GM18498 (cell line): ENCODE results near the gene ZNF217.
A peak's percentile ranks its signal among the peaks of the same experiment; 100 is the strongest.
"Not testable (repeated sequence)": the region's sequence is repeated elsewhere in the genome, so short reads cannot be mapped to it uniquely, and the experiment has no call there.

Source experiments
- ATAC-seq: cut with Tn5 transposase; IDR thresholded peaks from one replicate; pipeline ENCODE4 v1.9.1; 2021; ENCODE audit warnings: mild to moderate bottlenecking, moderate library complexity; ENCODE audit not compliant: unreplicated experiment

ZNF217 gene

DNA sequence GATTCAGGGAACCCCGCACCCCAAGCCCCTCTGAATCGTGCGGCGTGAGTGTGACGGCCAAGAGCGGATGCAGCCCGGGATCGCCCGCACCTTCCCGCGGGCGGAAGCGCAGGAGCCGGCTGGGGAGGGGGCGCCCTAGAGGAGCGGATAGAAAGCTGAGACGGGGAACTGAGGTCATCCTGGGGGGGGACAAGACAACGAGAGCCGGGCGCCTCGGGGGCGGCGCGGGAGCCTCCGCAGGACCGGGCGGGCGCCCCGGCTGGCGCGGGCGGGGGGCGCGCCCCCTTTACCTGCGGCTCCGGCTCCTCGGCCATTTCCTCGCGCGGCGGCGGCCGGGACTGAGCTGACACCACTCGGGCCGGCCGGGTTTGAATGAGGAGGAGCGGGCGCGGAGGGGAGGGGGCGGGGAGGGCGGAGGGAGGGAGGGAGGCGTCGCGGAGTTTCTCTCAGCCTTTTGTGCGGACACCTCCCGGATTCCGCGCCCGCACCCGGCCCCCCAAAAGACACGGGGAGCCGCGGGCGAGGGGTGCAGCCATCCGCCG lies at the start of gene ZNF217:
TSS of gene ZNF217 (minus strand) at position 374 of the 542 bp plus-strand sequence. CDS start 11,013 bp downstream, outside the sequence.
- peak; percentile 25 for ATAC-seq

DNA sequence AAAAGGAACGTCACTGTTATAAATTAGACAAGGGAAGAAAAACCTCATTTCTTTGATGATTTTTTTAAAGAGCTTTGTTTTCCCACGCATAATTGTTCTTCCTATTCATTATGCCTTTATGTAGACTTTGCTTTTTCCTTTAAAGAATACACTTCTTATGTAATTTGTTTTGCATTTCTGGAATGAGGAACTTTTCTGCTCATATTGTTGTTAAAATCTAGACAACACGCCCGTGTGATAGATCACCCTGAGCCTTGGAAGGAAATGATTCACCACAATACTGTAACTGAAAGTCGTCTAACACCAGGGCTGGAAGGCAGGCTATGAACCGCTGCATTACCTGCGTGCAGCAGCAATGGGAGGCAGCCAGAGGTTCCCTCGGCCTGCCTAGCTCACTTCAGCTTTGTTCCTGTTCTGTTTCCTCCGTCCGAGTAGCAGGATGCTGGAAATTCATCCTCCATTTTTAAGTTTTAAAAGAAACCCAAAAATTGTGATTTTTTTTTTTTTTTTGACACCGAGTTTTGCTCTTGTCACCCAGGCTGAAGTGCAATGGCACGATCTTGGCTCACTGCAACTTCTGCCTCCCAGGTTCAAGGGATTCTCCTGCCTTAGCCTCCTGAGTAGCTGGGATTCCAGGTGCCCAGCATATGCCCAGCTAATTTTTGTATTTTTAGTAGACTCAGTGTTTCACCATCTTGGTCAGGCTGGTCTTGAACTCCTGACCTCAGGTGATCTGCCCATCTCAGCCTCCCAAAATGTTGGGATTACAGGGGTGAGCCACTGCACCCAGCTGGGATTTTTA lies 49.6 kb upstream of the ZNF217 start:
- peak; percentile 95 for ATAC-seq

DNA sequence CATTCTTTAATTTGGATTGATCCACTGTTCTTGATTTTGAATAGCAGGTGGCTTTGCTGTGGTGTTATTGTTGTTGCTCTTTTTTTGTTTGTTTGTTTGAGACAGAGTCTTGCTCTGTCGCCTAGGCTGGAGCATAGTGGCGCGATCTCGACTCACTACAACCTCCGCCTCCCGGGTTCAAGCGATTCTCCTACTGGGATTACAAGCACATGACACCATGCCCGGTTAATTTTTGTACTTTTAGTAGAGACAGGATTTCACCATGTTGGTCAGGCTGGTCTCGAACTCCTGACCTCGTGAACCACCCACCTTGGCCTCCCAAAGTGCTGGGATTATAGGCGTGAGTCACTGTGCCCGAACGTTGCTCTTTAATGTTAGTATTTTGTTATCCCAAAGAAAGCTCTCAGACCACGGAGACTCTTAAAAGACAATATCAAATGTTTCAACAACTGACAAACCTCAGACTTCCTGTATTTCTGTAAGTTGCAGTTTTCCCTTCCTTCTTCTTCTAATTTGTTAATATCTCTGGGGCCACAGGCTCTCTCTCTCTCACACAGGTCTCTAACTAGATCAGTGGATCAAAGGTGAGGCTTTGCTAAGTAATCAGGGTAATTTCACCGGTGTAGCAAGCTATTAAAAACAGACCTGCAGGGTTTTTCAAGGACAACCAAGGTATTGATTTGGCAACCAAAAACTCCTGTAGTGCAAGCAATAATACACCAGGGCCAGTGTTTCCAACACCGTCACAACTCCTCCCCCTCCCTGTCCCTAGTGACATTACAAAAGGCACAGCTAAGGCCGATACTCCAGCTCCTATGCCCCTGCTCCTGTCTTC lies 48.8 kb upstream of the ZNF217 start:
- peak; percentile 61 for ATAC-seq

DNA sequence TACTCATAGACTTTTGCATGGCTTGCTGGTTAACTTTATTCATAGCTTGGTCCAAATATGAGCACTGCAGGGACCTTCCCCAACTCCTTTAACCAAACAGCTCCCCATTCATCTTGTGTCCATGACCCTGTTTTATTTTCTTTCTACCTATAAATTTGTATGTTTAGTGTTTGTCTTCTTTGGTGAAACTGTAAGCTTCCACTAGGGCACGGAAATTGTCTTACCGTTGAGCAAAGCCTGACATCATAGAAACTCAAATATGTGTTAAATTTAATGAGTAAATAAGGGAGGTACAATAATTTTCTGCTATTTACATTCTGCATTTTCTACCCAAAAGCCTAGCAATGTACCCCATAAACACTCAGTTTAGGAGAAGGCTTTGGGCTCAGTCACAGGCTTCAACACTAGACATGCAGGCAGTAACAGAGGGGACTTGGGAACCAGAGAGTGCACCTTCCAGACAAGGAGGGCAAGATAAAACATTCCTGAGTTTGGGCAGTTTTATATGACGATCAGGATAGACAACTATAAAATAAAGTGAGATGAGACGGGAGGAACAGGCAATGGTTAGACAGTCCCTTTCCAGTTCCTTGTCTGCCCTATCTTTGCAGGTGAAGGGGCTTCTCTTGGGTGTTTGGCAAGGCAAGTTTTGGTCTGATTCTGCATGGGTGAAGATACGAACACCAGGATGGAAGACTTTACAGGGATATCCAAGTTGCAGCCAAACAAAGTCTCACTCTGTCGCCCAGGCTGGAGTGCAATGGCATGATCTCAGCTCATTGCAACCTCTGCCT lies 46.2 kb upstream of the ZNF217 start:
- no peak for ATAC-seq

DNA sequence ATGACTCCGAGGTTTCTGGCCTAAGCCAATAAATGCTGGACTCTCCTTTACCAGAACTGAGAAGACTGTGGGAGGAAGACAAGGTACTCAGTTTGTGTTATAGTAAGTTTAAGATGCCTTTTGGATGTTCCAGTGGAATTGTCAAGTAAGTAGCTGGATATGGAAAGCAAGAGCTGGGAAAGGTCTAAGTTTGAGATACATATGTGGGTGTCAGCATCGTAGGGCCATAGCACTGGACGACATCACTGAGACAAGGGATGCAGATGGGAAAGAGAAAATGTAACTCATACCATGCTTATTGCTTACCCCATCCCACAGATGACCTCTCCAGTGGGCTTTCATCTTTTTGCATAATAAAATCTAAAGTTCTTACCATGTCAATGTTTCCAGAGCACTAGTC lies 45.5 kb upstream of the ZNF217 start:
- ATAC-seq: no peak

DNA sequence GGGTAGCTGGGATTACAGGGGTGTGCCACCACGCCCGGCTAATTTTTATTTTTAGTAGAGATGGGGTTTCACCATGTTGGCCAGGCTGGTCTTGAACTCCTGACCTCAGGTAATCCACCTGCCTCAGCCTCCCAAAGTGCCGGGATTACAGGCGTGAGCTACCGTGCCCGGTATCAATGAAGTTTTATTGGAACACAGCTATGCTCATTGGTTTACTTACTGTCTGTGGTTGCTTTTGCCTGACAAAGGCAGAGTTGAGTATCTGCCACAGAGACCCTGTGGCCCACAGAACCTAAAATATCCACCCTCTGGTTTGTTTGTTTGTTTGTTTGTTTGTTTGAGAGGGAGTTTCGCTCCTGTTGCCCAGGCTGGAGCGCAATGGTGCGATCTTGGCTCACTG lies 43.7 kb upstream of the ZNF217 start:
- not testable (repeated sequence) for ATAC-seq

DNA sequence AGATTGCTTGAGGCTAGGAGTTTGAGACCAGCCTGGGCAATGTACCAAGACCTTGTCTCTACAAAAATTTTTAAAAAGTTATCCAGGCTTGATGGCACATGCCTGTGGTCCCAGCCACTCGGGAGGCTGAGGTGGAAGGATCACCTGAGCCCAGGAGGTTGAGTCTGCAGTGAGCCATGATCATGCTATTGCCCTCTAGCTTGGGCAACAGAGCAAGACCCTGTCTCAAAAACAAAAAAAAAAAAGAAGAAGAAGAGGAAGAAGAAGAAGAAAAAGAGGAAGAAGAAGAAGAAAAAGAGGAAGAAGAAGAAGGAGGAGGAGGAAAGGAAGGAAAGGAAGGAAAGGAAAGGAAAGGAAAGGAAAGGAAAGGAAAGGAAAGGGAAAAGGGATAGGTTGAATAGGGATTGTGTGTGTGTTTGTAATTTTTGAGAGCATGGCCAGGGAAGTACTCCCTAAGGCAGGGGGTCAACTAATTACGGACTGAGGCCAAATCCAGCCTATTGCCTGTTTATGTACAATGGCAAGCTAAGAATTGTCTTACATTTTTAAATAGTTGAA lies 43.0 kb upstream of the ZNF217 start:
- ATAC-seq: no peak

DNA sequence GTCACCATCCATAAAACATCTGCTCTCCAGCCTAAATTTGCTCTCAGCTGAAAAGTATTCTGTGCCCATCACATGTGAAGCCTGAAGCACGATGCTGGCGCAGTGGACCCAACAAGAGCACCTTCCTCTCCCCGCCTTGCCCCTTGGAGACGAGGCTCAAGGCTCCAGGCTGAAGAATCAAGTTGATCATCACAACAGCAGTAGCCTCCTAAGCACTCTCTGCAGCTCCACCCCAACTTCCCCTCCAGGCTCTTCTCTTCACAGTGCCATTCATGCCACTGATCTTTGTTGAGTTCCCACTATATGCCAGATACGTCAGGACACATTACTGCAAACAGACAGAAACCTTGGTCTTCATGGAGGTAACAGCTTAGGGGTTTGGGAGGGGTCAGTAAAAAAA lies 41.6 kb upstream of the ZNF217 start:
- no peak for ATAC-seq

DNA sequence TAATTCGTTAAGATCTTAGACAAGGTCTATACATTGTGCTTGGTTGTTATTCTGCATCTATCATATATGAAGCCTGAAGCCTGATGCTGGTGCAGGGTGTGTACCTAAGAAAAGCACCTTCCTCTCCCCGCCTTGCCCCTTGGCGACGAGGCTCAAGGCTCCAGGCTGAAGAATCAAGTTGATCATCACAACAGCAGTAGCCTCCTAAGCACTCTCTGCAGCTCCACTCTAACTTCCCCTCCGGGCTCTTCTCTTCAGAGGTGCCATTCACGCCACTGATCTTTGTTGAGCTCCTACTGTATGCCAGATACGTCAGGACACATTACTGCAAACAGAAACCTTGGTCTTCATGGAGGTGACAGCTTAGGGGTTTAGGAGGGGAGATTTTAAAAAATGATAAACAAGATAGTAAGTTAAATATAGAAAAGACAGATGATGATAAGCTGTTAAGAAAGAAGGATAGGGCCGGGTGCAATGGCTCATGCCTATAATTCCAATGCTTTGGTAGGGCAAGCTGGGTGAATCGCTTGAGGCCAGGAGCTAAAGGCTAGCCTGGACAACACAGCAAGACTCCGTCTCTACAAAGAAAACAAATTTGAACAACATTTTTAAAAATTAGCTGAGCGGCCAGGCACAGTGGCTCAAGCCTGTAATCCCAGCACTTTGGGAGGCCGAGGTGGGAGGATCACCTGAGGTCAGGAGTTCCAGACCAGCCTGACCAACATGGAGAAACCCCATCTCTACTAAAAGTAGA lies 38.4 kb upstream of the ZNF217 start:
- no peak for ATAC-seq

DNA sequence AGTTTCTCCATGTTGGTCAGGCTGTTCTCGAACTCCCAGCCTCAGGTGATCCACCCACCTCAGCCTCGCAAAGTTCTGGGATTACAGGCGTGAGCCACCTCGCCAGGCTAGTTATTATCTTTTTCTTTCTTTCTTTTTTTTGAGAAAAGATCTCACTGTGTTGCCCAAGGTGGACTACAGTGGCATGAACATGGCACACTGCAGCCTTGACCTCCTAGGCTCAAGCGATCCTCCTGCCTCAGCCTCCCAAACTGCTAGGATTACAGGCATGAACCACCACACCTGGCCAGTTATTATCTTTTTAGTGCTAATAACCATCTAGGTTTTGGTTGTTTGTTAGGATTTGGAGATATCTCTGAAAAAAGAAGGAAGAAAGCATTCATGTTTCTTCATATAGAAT lies 35.8 kb upstream of the ZNF217 start:
- no peak for ATAC-seq

DNA sequence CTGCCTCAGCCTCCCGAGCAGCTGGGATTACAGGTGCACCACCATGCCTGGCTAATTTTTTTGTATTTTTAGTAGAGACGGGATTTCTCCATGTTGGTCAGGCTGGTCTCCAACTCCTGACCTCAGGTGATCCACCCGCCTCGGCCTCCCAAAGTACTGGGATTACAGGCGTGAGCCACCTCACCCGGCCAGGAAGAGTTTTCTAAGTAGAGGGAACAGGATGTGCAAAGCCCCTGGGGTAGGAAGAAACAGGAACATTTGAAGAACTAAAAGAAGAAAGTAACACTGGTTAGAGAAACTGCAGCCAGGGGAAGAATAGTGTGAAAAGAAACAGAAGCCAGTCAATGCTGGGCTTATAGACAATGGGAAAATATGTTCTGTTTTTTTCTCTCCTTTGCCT lies 35.1 kb upstream of the ZNF217 start:
- ATAC-seq: not testable (repeated sequence)

DNA sequence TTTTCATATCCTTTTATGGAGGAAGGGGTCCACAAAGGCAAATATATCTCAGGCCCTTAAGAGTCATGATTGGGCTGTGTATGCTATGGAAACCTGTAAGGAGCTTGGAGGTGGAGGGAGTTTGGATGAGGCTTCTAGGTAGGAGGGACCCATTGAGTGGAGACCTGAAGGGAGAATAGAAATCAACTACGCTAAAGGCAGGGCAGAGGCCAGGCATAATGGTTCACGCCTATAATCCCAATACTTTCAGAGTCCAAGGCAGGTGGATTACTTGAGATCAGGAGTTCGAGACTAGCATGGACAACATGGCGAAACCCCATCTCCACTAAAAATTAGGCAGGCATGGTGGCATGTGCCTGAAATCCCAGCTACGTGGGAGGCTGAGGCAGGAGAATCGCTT lies 34.4 kb upstream of the ZNF217 start:
- no peak for ATAC-seq

DNA sequence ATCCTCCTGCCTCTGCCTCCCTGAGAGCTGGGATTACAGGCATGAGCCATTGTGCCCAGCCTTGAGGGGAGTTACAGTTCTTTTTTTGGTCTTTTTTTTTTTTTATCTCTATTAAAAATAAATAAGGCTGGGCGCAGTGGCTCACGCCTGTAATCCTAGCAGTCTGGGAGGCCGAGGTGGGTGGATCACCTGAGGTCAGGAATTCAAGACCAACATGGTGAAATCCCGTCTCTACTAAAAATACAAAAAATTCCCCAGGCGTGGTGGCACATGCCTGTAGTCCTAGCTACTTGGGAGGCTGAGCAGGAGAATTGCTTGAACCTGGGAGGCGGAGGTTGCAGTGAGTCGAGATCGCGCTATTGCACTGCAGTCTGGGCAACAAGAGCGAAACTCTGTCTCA lies 33.4 kb upstream of the ZNF217 start:
- not testable (repeated sequence) for ATAC-seq

DNA sequence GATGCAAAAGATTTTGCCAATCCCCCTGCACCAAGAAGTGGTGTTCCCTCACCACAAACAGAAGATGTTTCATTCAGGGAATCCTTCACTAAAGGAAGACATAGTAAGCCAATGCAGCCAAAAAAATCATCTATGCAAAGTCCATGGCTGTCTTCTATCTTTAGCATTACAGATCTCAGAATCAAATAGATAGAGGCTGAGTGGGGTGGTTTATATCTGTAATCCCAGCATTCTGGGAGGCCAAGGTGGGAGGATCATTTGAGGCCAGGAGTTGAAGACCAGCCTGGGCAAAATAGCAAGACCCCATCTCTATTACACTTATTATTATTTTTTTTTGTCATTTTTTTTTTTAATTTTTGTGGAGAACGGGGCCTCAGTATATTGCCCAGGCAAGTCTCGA lies 32.9 kb upstream of the ZNF217 start:
- ATAC-seq: no peak

DNA sequence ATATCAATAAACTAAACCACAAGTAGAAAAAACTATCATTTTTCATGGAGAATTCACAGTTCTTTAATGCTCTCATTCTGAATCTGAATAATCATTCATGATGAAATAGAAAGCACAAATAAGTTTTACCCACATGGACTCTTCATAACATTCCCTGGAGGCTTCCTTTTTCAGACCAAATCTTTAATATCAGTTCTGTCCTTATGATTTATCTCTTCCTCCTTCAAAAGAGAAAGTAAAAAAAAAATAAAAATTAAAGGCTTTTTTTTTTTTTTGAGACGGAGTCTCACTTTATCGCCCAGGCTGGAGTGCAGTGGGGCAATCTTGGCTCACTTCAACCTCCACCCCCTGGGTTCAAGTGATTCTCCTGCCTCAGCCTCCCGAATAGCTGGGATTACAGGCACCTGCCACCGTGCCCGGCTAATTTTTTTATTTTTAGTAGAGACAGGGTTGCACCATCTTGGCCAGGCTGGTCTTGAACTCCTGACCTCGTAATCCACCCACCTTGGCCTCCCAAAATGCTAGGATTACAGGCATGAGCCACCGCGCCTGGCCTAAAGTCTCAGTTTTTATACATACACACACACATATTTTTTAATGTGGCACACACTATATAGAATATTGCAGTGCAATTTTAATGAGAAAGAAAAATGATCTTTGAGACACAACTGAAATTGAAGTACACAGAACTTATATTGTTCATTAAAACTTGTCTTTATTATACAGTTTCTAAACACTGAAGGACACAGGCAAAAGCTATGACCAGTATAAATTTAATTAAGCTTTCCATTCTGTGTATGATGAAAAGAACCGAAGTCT lies 31.9 kb upstream of the ZNF217 start:
- no peak for ATAC-seq

DNA sequence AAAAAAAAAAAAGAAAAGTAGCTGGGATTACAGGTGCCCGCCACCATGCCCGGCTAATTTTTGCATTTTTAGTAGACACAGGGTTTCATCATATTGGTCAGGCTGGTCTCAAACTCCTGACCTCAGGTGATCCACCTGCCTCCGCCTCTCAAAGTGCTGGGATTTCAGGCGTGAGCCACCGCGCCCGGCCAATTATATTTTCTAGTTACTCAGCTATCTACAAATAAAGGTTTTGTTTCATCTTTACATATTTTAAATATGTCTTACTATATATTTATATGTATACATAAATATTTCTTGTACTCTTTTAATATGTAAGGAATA lies 31.2 kb upstream of the ZNF217 start:
- ATAC-seq: not testable (repeated sequence)

DNA sequence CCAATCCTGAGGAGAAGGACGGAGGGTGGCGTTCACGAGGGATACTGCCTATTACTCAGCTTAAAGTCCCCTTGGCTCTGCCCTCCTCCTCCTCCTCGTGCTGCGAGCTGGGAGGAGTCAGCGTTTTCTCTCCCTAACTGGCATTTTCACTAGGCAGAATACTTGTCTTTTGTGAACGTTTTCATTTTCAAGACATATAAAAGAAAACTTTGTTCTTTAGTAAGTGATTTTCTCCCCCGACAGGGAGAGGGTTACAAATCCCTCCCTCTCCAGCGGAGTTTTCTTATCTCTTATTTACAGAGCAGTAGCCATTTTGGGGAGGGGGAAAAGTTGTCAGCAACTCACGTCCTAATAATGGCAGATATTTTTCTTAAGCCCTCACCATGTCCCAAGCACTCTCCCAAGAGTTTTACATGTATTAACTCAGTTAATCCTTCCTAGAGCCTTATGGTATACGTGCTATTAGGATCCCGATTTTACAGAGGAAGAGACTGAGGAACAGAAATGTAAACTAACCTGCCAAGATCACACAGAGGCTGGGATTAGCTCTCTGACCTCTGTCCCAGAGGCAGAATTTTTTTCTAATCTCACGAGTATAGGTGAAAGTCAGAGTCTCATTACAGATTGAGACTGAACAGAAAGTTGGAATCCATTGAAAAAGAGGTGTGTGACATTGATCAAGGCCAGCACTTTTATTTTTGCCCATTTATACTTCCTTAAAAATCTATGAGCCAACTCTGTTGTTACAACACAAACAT lies 30.0 kb upstream of the ZNF217 start:
- ATAC-seq: peak; percentile 57

DNA sequence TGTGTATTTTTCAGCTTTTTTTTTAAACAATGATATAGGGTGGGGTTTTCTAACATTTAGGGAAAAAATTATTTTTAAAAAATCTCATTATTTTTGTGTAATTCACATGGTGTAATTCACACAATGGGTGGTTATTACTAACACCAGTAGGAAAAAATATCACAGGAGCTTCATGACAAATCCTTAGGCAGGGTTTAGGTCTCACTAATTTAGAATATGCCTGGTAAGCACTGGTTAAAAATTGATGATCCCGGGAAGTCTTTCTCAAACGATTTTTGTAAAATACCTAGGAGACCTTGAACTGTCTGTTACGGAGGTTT lies 29.5 kb upstream of the ZNF217 start:
- ATAC-seq: no peak
